ENCODE results near the gene ARSK. TPM values are rescaled to one million over a fixed set of nuclear protein-coding genes. Genes with fewer than 3 reads are reported as not detected.

Gene ARSK
- total RNA-seq, 1 donor from 2014 or later, result 1.6 TPM

DNA sequence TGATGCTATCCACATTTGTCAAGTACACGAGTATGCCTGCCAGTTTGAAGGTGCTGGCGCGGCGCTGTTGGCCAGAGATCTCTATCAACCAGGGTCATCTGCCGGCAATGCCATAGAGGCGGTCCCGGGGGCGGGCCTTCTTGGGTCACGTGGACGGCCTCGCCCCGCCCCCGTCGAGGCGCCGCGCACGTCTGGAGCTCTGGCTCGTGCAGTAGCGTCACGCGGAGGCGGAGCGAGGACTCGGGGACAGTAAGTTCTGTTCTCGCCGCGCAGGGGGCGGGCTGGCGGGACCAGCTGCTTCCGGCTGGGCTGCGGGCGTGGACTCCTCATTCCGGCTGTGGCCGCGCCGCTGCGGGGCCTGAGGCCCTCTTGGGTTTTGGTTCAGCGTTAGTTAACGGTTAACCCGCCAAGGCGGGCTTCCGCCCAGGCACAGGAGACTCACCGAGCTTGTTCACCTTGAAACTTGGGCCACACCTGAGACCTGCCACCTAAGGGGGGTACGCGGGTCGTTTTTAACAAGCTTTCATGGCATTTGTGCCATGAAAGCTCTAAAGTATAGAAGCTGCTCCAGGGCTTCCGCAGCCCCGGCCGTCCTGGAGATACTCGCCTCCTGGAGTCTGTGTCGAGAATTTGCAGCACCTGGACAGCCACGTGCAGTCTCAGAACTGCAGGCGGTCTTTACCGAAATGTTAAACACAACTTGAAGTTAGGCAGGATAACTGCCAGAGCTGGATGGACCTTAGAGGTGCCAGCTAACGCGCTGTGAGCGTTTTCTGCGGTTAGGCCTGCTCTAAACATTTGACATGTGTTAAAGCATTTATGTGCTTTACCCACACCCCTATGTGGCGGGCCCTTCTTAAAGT, 91.9 kb downstream of the ARSK start, which contains the start of gene RFESD:
TSS of gene RFESD (plus strand) at position 209 of the 863 bp plus-strand sequence. CDS start 5,495 bp downstream, outside the sequence.
- peak; percentile 92 to 93 for DNase-seq (ENCODE audit: low read depth in 2 of 2)

DNA sequence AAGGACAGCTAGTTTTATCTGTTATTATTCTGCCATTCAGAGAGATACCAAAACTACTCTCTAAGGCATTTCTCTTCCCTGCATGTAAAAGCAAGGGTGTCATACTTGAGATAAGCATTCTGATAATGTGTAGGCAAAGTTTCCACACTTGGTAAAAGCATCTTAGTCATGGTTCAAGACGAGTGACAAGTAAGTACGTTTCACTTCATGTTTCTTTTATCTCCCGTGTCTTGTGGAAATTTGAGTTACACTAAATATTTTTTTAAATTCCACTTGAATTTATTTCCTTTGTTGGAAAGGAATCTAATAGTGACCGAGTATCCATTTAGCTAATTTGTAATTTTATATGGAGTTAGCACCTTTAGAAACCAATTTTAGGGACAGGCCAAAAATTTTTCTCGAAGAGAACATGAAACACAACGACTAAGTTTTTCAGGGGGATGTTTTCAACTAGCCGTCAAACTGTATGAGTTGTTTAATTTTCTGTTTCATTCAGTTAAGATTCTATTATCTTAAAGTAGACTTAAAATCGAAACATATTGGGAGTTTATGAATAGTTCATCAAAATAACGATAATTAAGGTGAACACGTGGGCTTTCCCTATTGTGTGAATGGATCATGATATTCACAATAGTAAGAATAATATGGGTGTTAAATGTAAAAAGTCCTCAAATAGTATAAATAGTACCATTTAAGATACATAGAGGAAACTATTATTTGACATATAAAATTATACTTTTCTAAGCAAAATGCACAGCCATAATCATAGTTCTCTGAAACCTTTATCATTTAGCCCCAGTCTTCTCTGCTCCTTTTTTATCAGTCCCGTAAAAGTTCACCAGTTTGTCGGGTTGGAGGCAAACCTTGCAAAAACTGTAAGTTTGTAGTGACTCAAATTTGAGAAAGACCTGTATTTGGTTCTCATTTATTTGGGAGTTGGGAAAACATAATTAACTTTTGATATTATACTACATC, 93.3 kb downstream of the ARSK start:
- DNase-seq (ENCODE audit: low read depth in 2 of 2), result no peak

DNA sequence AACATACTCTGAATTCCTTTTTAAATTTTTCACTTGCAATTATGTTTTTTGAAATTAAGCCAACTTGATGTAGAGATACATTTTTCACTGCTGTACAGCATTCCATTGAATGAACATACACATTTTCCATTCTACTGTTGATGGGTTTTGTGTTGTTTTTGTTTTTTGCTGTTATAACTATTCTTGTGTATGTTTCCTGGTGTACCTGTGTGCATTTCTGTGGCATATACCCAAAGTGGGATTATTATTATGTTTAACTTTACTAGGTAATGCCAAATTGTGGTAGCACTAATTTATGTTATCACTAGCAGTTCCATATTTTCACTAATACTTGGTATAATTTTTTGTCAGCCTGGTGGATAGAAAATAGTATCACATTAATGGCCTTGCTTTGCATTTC, 94.4 kb downstream of the ARSK start:
- DNase-seq (ENCODE audit: low read depth in 2 of 2), result no peak

DNA sequence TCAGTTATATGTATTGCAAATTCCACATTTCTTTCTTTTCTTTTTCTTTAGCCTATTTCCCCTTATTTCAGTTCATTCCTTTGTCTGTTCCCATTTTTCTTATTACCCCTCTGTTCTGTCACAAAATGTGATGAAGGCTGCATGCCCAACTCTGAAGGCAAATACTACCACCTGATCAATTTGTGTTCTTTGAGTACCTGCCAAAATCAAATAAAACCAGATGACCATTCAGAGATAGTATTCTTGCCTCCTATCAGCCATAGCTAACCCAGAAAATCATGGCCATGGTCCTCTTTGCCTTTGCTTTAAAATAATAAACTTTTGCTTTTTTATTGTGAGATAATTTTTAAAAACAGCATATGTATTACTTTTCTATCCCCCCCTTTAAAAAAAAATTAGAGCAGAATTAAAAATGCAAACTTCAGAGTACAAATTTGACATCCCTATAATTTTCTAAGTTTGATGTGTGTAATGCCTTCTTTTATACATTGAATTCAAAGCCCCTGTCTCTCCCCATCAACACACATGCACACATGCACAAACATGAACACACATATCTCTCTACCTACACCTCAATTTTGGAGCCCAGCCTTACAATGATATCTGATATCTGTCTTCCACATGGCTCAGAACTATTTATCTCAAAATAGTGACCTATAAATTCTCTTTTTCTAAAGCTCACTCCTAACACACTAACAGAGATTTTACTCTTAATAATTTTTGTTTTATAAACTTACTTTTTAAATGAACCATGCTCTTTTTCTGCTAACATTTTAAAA, 95.1 kb downstream of the ARSK start:
- no peak for DNase-seq (ENCODE audit: low read depth in 2 of 2)

DNA sequence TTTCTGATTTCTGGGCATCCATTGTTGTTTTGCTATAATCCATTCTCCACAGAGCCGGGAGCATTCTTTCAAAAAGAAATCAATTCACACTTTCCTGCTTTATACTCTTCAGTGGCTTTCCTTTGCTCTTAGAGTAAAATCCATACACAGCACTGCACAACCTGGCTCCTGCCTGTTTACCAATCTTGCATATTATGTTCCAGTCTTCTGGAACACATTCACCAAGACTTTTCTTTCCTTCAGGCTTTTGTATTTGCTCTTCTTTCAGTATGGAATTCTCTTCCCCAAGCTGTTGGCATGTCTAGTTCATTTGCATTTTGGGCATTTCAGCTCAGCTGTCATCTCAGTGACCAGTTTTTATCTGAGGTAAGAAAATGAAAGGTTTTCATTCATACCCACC, 97.9 kb downstream of the ARSK start:
- no peak for DNase-seq (ENCODE audit: low read depth in 2 of 2)

DNA sequence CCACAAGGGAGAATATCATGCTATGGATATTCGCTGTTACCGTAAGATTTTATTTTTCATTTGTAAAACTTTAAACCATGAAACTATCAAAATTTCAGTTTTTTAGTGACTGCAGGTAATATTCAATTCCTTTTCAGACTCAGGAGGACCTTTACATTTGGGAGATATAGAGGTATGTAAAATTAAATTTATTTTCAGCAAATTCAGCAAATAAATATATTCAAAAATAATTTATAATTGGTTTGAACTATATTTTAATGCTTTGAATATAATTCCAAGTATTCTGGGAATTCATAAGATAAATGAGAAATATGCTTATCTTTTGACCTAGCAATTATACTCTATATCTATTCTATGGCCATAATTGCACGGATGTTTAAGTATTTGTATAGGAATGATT, 99.3 kb downstream of the ARSK start:
- DNase-seq (ENCODE audit: low read depth in 2 of 2), result no peak

Other genes starting within 250 kb of the ARSK start
- gene FAM81B, start 163.7 kb upstream of the ARSK start, total RNA-seq, result 0.22 TPM in 1 of 2 replicates, not detected in the other
- 69.7 and 91.5 TPM in 2 replicates for gene SKIC3, start 124 bp upstream of the ARSK start, total RNA-seq
- under 0.01 and 0.22 TPM in 2 replicates for gene GPR150, start 65.0 kb downstream of the ARSK start, total RNA-seq
- 0.65 and 1.6 TPM in 2 replicates for gene RFESD, start 91.7 kb downstream of the ARSK start, total RNA-seq
- gene SPATA9, start 127.9 kb downstream of the ARSK start, total RNA-seq, result not detected in 2 replicates
- 25.2 and 40.5 TPM in 2 replicates for gene RHOBTB3, start 176.2 kb downstream of the ARSK start, total RNA-seq